Measurements from ENCODE around the gene RRAGD. TPM values are rescaled to one million over a fixed set of nuclear protein-coding genes. Genes with fewer than 3 reads are reported as not detected.

RRAGD gene
- polyA plus RNA-seq, 3 donors: 5.0 to 7.9 (median 7.4) TPM

DNA sequence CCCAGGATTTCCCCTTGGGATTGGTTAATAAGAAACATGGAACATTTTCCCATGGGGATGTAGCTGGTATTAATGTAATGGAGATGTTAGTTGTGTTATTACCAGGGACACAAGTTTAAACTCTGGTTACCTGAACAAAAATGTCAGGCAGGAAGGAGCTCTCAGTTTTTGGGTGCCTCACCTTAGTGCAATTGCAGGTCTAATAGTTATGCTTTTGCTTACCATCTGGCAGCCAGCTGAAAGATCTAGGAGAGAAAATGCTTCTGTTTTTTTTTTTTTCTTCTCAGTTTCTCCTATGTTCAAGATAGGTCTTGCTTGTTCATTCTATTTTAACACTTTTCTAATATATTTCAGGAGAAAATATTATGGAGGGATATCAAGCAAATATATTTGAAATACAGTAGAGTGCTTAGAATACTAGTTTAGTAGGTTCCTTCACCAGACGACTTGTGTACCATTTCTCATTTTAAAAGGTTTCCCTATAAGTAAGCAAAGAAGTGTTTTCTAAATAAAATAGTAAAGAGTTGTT is 55.4 kb downstream of the RRAGD start:
- TF ChIP-seq, protein P1, sequence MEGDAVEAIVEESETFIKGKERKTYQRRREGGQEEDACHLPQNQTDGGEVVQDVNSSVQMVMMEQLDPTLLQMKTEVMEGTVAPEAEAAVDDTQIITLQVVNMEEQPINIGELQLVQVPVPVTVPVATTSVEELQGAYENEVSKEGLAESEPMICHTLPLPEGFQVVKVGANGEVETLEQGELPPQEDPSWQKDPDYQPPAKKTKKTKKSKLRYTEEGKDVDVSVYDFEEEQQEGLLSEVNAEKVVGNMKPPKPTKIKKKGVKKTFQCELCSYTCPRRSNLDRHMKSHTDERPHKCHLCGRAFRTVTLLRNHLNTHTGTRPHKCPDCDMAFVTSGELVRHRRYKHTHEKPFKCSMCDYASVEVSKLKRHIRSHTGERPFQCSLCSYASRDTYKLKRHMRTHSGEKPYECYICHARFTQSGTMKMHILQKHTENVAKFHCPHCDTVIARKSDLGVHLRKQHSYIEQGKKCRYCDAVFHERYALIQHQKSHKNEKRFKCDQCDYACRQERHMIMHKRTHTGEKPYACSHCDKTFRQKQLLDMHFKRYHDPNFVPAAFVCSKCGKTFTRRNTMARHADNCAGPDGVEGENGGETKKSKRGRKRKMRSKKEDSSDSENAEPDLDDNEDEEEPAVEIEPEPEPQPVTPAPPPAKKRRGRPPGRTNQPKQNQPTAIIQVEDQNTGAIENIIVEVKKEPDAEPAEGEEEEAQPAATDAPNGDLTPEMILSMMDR (IDR thresholded peaks at IDR 0.05): no peak
- Histone ChIP-seq H3K36me3 (replicated peaks in 1 of 2; ENCODE audit: control insufficient read depth in 1 of 2, insufficient read depth in 2 of 2, low read length in 2 of 2) (no peaks in the 10 kb centered on the region), H3K4me1 (ENCODE audit: control insufficient read depth in 1 of 2, insufficient read depth in 2 of 2, low read length in 2 of 2) (peaks cover 30 to 44% of the 10 kb centered on the region in 2 donors), H3K79me2 (ENCODE audit: insufficient read depth, low read length) (peaks cover 21% of the 10 kb centered on the region), H3K4me2 (replicated peaks; ENCODE audit: extremely low read depth, low read length, poor library complexity, severe bottlenecking) (peak overlapping the region; percentile 78), H3K9ac (ENCODE audit: insufficient read depth, low read length, poor library complexity, severe bottlenecking) (no peak overlapping the region), H3K4me3 (replicated peaks in 1 of 3; ENCODE audit: low read depth in 2 of 3, low read length in 3 of 3) (peak overlapping the region in 1 of 3 experiments; percentile 75), H2AFZ (ENCODE audit: insufficient read depth, low read depth, low read length, poor library complexity, severe bottlenecking) (peak overlapping the region; percentile 84), H4K20me1 (ENCODE audit: insufficient read depth, low read length) (peaks cover 5% of the 10 kb centered on the region), H3K9me3 (replicated peaks in 1 of 2; ENCODE audit: control insufficient read depth in 1 of 2, insufficient read depth in 1 of 2, low read length in 2 of 2) (no peaks in the 10 kb centered on the region), H3K27ac (ENCODE audit: low read depth in 1 of 2, low read length in 2 of 2) (peak overlapping the region in 1 of 2 donors; percentile 72), H3K27me3 (ENCODE audit: control insufficient read depth in 2 of 2, insufficient read depth in 2 of 2, low read length in 2 of 2) (no peaks in the 10 kb centered on the region)
- intact Hi-C loops (cut with micrococcal nuclease): loop anchor here (10.0 kb wide), 2 partner anchors 272 to 278 kb away; partner anchors contain the start of genes PNRC1 (in 2 of the 2) and LYRM2 (in 1 of the 2)
- Mint-ChIP-seq H3K9me3 (peaks cover 0 to 5% (median 0%) of the 10 kb centered on the region in 7 donors), H3K4me3 (peak overlapping the region in 1 of 2 donors; percentile 81), H3K27ac (peak overlapping the region in 1 of 7 donors; percentile 10), H3K4me1 (peaks cover 51% of the 10 kb centered on the region), H3K36me3 (peaks cover 0 to 2% of the 10 kb centered on the region in 2 donors), H3K27me3 (ENCODE audit: low read depth in 3 of 3) (peaks cover 0 to 10% (median 1%) of the 10 kb centered on the region in 3 donors)
- no CpG with 5 or more reads among the region's 1 CpG for WGBS (ENCODE audit: insufficient coverage)
- DNase-seq: no peak

GRCh38 chr6:89355511-89356194 is 56.4 kb downstream of the RRAGD start:
- TF ChIP-seq, protein P1 (IDR thresholded peaks at IDR 0.05): no peak
- Histone ChIP-seq H2AFZ (ENCODE audit: insufficient read depth, low read depth, low read length, poor library complexity, severe bottlenecking) (no peak overlapping the region), H3K4me1 (ENCODE audit: control insufficient read depth in 1 of 2, insufficient read depth in 2 of 2, low read length in 2 of 2) (peaks cover 31 to 45% of the 10 kb centered on the region in 2 donors), H3K27me3 (ENCODE audit: control insufficient read depth in 2 of 2, insufficient read depth in 2 of 2, low read length in 2 of 2) (no peaks in the 10 kb centered on the region), H4K20me1 (ENCODE audit: insufficient read depth, low read length) (peaks cover 13% of the 10 kb centered on the region), H3K79me2 (ENCODE audit: insufficient read depth, low read length) (peaks cover 29% of the 10 kb centered on the region), H3K36me3 (replicated peaks in 1 of 2; ENCODE audit: control insufficient read depth in 1 of 2, insufficient read depth in 2 of 2, low read length in 2 of 2) (no peaks in the 10 kb centered on the region), H3K27ac (ENCODE audit: low read depth in 1 of 2, low read length in 2 of 2) (no peak overlapping the region), H3K9me3 (replicated peaks in 1 of 2; ENCODE audit: control insufficient read depth in 1 of 2, insufficient read depth in 1 of 2, low read length in 2 of 2) (no peaks in the 10 kb centered on the region), H3K4me2 (replicated peaks; ENCODE audit: extremely low read depth, low read length, poor library complexity, severe bottlenecking) (no peak overlapping the region), H3K4me3 (replicated peaks in 1 of 3; ENCODE audit: low read depth in 2 of 3, low read length in 3 of 3) (no peak overlapping the region), H3K9ac (ENCODE audit: insufficient read depth, low read length, poor library complexity, severe bottlenecking) (no peak overlapping the region)
- Mint-ChIP-seq H3K27me3 (ENCODE audit: low read depth in 3 of 3) (peaks cover 0 to 10% (median 1%) of the 10 kb centered on the region in 3 donors), H3K36me3 (peaks cover 0 to 2% of the 10 kb centered on the region in 2 donors), H3K27ac (no peak overlapping the region), H3K9me3 (peaks cover 0 to 5% (median 0%) of the 10 kb centered on the region in 7 donors), H3K4me3 (no peak overlapping the region), H3K4me1 (peaks cover 48% of the 10 kb centered on the region)
- intact Hi-C loops (cut with micrococcal nuclease): loop anchor here (10.0 kb wide), 2 partner anchors 271 to 279 kb away; partner anchors contain the start of genes PNRC1 (in 2 of the 2) and LYRM2 (in 1 of the 2)
- 88% methylated on average over 1 of the region's 2 CpGs for WGBS (ENCODE audit: insufficient coverage)
- no peak for DNase-seq

Measured in CD14-positive monocyte (primary cell).